Caco-2 (cell line): Measurements from ENCODE around the gene IL37. TPM values are rescaled to one million over a fixed set of nuclear protein-coding genes. Genes with fewer than 3 reads are reported as not detected.

Experiments used
- BruUV-seq: library from RNA; stranded (reverse); fragments of 400-500 nt; replicated peaks from 2 replicates; lab custom pipeline; 2021; lab: Mats Ljungman, UMichigan
- CTCF ChIA-PET: fragments of 300-600 bp; sonication (Branson Sonifier 250); formaldehyde crosslinking; loops from one replicate; lab custom pipeline; 2022; ENCODE audit warnings: antibody characterized with exemption; lab: Charles Lee
- POLR2A ChIA-PET: fragments of 300-600 bp; sonication (Branson Sonifier 250); formaldehyde crosslinking; loops from one replicate; lab custom pipeline; 2022; ENCODE audit warnings: antibody characterized with exemption; lab: Charles Lee
- DNase-seq, 2 experiments: peaks; one replicate each; pipeline versions ENCODE4 v3.0.0 to v3.0.0-alpha.2; 2020 to 2022
- H3K27me3 ChIP-seq: replicated peaks from 2 replicates; pipeline ENCODE4 v1.6.0; 2011; ENCODE audit warnings: low read length; ENCODE audit not compliant: control insufficient read depth, insufficient read depth
- H3K36me3 ChIP-seq: 2 replicates; pipeline ENCODE4 v1.5.1; 2011; ENCODE audit warnings: low read length; ENCODE audit not compliant: control insufficient read depth, insufficient read depth
- H3K4me1 ChIP-seq: fragments of 250-450 bp; sonication (Bioruptor Pico); 2 replicates; pipeline ENCODE4 v1.5.1; 2020; ENCODE audit warnings: mild to moderate bottlenecking
- H3K4me3 ChIP-seq: 2 replicates; pipeline ENCODE4 v1.5.1; 2011; ENCODE audit warnings: low read depth, mild to moderate bottlenecking, control low read depth, low read length
- H3K9me3 ChIP-seq: fragments of 250-450 bp; sonication (Bioruptor Pico); 2 replicates; pipeline ENCODE4 v1.5.1; 2020; ENCODE audit warnings: mild to moderate bottlenecking, moderate library complexity
- H3K27ac Mint-ChIP-seq: one replicate; pipeline ENCODE4 v1.8.0; 2022; ENCODE audit warnings: mixed read lengths; ENCODE audit not compliant: unreplicated experiment
- H3K27me3 Mint-ChIP-seq: one replicate; pipeline ENCODE4 v1.8.0; 2022; ENCODE audit warnings: mixed read lengths; ENCODE audit not compliant: insufficient read depth, unreplicated experiment
- H3K36me3 Mint-ChIP-seq: one replicate; pipeline ENCODE4 v1.8.0; 2022; ENCODE audit warnings: mild to moderate bottlenecking, mixed read lengths; ENCODE audit not compliant: insufficient read depth, unreplicated experiment
- H3K4me1 Mint-ChIP-seq: one replicate; pipeline ENCODE4 v1.8.0; 2022; ENCODE audit warnings: low read depth, mixed read lengths; ENCODE audit not compliant: unreplicated experiment
- H3K4me3 Mint-ChIP-seq: one replicate; pipeline ENCODE4 v1.8.0; 2022; ENCODE audit warnings: mild to moderate bottlenecking, moderate library complexity, mixed read lengths; ENCODE audit not compliant: unreplicated experiment
- H3K9me3 Mint-ChIP-seq: one replicate; pipeline ENCODE4 v1.8.0; 2022; ENCODE audit warnings: mixed read lengths; ENCODE audit not compliant: unreplicated experiment
- CTCF ChIP-seq, 2 experiments: fragments of 200-600 bp in 1 of 2; IDR thresholded peaks; 1 replicate in 1 of 2; 2 replicates in 1 of 2; pipeline versions ENCODE4 v1.5.1 to v1.8.0; 2011 to 2022; ENCODE audit warnings: antibody characterized with exemption in 1 of 2, control low read depth in 1 of 2, inconsistent platforms in 1 of 2, low read depth in 1 of 2, low read length in 1 of 2, mild to moderate bottlenecking in 1 of 2, moderate library complexity in 1 of 2; ENCODE audit not compliant: insufficient read depth in 1 of 2, severe bottlenecking in 1 of 2, unreplicated experiment in 1 of 2
- intact Hi-C: fragments of 100-400 bp; cut with micrococcal nuclease; formaldehyde crosslinking; loops from one replicate; pipeline ENCODE4 v1.10.0; 2022; ENCODE audit not compliant: unreplicated experiment
- total RNA-seq: library from RNA; stranded (reverse); gene quantifications from 2 replicates; pipeline ENCODE4 v1.2.3, GENCODE V29; 2022

The IL37 gene
- total RNA-seq, 1 experiment from 2014 or later: not detected

GRCh38 chr2:112885506-112885902 lies 25.5 kb upstream of the IL37 start:
- H3K9me3 Mint-ChIP-seq: peaks cover 11% of the 10 kb centered on the region
- intact Hi-C loops: loop anchor here (1.0 to 5.0 kb wide), 3 partner anchors 73 to 136 kb away; partner anchors contain the start of gene CKAP2L
- H3K27ac Mint-ChIP-seq: no peak overlapping the region

GRCh38 chr2:112886291-112886690 lies 24.7 kb upstream of the IL37 start:
- POLR2A ChIA-PET: no interaction called here
- Histone ChIP-seq H3K4me3 (no peak overlapping the region), H3K36me3 (no peaks in the 10 kb centered on the region), H3K4me1 (no peaks in the 10 kb centered on the region), H3K9me3 (peaks cover 4% of the 10 kb centered on the region; the same call in 1 of the 2 replicates), H3K27me3 (no peaks in the 10 kb centered on the region)
- no TSS peak for BruUV-seq
- no peaks in the 10 kb centered on the region for H3K4me1 Mint-ChIP-seq
- CTCF ChIA-PET: interaction anchor here (2.3 to 2.5 kb wide), 2 partner anchors 56 to 136 kb away, joined by 11 to 20 read pairs; no protein-coding TSS in a partner anchor
- H3K36me3 Mint-ChIP-seq: no peaks in the 10 kb centered on the region
- no peak overlapping the region for H3K4me3 Mint-ChIP-seq
- no peaks in the 10 kb centered on the region for H3K27me3 Mint-ChIP-seq
- no peak overlapping the region for H3K27ac Mint-ChIP-seq
- intact Hi-C loops: loop anchor here (5.0 kb wide), 1 partner anchor 124 kb away; the partner anchor contains the start of gene CKAP2L
- H3K9me3 Mint-ChIP-seq: peaks cover 14% of the 10 kb centered on the region
- no peak for DNase-seq
- no peak for TF ChIP-seq CTCF (IDR thresholded peaks at IDR 0.05; ENCODE audit: insufficient read depth in 1 of 2, low read depth in 1 of 2, low read length in 1 of 2, severe bottlenecking in 1 of 2, unreplicated experiment in 1 of 2)

More at GRCh38 chr2:112885506-112885902, 25.5 kb upstream of the IL37 start:
- Mint-ChIP-seq H3K4me1 (no peaks in the 10 kb centered on the region), H3K36me3 (no peaks in the 10 kb centered on the region), H3K27me3 (no peaks in the 10 kb centered on the region), H3K4me3 (no peak overlapping the region)
- no peak for DNase-seq
- BruUV-seq: no TSS peak
- Histone ChIP-seq H3K4me3 (no peak overlapping the region), H3K36me3 (no peaks in the 10 kb centered on the region), H3K27me3 (no peaks in the 10 kb centered on the region), H3K9me3 (peaks cover 4% of the 10 kb centered on the region; the same call in 1 of the 2 replicates), H3K4me1 (no peaks in the 10 kb centered on the region)
- ChIA-PET POLR2A (no interaction called here), CTCF (interaction anchor here (0.5 to 2.5 kb wide), 6 partner anchors 57 to 1718 kb away, joined by 3 to 20 read pairs (median 3); partner anchors contain the start of gene CHCHD5)
- TF ChIP-seq CTCF (IDR thresholded peaks at IDR 0.05; ENCODE audit: insufficient read depth in 1 of 2, low read depth in 1 of 2, low read length in 1 of 2, severe bottlenecking in 1 of 2, unreplicated experiment in 1 of 2): no peak

- POLR2A ChIA-PET: no interaction called here
- BruUV-seq: no TSS peak
- Mint-ChIP-seq H3K9me3 (peaks cover 14% of the 10 kb centered on the region), H3K4me1 (no peaks in the 10 kb centered on the region), H3K4me3 (no peak overlapping the region), H3K36me3 (no peaks in the 10 kb centered on the region), H3K27ac (no peak overlapping the region), H3K27me3 (no peaks in the 10 kb centered on the region)
- TF ChIP-seq CTCF (IDR thresholded peaks at IDR 0.05; ENCODE audit: insufficient read depth in 1 of 2, low read depth in 1 of 2, low read length in 1 of 2, severe bottlenecking in 1 of 2, unreplicated experiment in 1 of 2): no peak
- H3K4me3 ChIP-seq: no peak overlapping the region
- H3K36me3 ChIP-seq: no peaks in the 10 kb centered on the region
- no peak for DNase-seq
- CTCF ChIA-PET: no interaction called here
- no peaks in the 10 kb centered on the region for H3K4me1 ChIP-seq
- intact Hi-C loops: loop anchor here (5.0 kb wide), 1 partner anchor 126 kb away; the partner anchor contains the start of gene CKAP2L
- H3K9me3 ChIP-seq: peaks cover 4% of the 10 kb centered on the region; the same call in 1 of the 2 replicates
- no peaks in the 10 kb centered on the region for H3K27me3 ChIP-seq
Measured at GRCh38 chr2:112887964-112888749, 22.8 kb upstream of the IL37 start.
